Esophagus squamous epithelium (tissue), 5 donors: ENCODE results near the gene AAMP. TPM values are rescaled to one million over a fixed set of nuclear protein-coding genes. Genes with fewer than 3 reads are reported as not detected.

Source experiments
- DNase-seq: peaks from one replicate; lab custom pipeline; 2025; lab: John Stamatoyannopoulos, UW
- H3K27ac ChIP-seq, 4 donors: fragments of 200-600 bp; sonication (generic); one replicate each; pipeline ENCODE4 v1.5.1; 2016 to 2019; ENCODE audit warnings: mild to moderate bottlenecking in 1 of 4
- H3K27me3 ChIP-seq, 4 donors: fragments of 200-600 bp; sonication (generic); 1 replicate in 3 of 4; 2 replicates in 1 of 4; pipeline versions ENCODE4 v1.5.1 to v1.6.0; 2017 to 2021; ENCODE audit warnings: antibody characterized with exemption in 1 of 4
- H3K36me3 ChIP-seq, 3 donors: fragments of 200-600 bp; sonication (generic); one replicate each; pipeline ENCODE4 v1.5.1; 2016 to 2019
- H3K4me1 ChIP-seq, 3 donors: fragments of 200-600 bp; sonication (generic); one replicate each; pipeline ENCODE4 v1.5.1; 2017 to 2019
- H3K4me3 ChIP-seq, 4 donors: fragments of 200-600 bp; sonication (generic); 1 replicate in 3 of 4; 2 replicates in 1 of 4; pipeline ENCODE4 v1.5.1; 2016 to 2019; ENCODE audit warnings: mild to moderate bottlenecking in 2 of 4, moderate library complexity in 1 of 4
- H3K9me3 ChIP-seq, 3 donors: fragments of 200-600 bp; sonication (generic); one replicate each; pipeline ENCODE4 v1.5.1; 2016 to 2019
- CTCF ChIP-seq, 6 experiments: fragments of 450-650 bp in 4 of 6; fragments of 200-600 bp in 2 of 6; sonication (generic) in 2 of 6; IDR thresholded peaks; one replicate each; pipeline ENCODE4 v1.5.1; 2016 to 2019; ENCODE audit warnings: antibody characterized with exemption in 6 of 6, mild to moderate bottlenecking in 4 of 6, moderate library complexity in 4 of 6
- POLR2A ChIP-seq, 4 donors: fragments of 450-650 bp; IDR thresholded peaks; one replicate each; pipeline ENCODE4 v1.6.1; 2017; ENCODE audit warnings: antibody characterized with exemption in 4 of 4, mild to moderate bottlenecking in 4 of 4, moderate library complexity in 3 of 4
- WGBS, 2 donors: methylation state at CpG; one replicate each; pipeline ENCODE4 v1.1.5; 2018; 5-methylcytosine and 5-hydroxymethylcytosine counted together
- intact Hi-C: fragments of 100-400 bp; cut with DNase I; formaldehyde crosslinking; loops from one replicate; pipeline ENCODE4 v1.15.0; 2022
- total RNA-seq, 4 donors: library from RNA; depleted of rRNA; stranded (reverse); fragments of >200 nt; gene quantifications; one replicate each; pipeline ENCODE4 v1.1.0, GENCODE V29; 2016
- donor health status: DM: yes; HTN: yes; CAD: no.

AAMP gene
- total RNA-seq, 4 donors from 2014 or later, result 97.9 to 136 (median 118) TPM

DNA sequence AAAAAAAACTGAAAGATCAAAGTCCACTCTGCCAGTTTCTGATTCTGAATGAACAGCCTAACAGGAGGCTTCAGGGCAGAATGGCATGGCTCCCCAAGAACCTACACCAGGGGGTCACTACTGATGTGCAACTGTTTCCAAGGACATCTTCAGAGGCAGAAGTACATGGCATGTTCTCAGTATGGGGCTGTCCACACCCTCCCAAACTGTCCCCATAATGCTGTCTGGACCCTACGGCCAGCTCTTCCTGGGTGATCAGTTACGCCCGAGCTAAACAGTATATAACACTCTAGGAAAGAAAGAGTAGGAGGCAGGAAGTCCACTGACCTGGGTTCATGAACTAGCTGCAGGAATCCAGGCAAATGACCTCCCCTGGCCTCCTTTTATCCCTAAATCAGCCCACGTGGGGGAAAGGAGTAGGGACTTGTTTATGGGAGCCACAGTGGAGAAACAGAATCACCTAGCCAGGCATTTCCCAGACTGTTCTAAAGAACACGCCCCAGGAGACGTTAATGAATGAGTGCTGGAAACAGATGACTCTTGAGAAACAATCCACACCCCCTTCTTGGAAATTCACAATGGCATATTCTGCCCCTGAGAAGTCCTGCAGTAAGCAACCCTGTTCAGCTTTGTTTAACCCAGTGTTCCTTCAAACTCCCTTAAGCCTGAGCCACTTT lies 19.8 kb upstream of the AAMP start:
- TF ChIP-seq POLR2A (IDR thresholded peaks at IDR 0.05) (peak in 2 of 4 donors; percentile 39 to 46), CTCF (IDR thresholded peaks at IDR 0.05) (peak in 1 of 6 experiments; percentile 1)
- 8 to 23% methylated on average over 6 of the region's 6 CpGs for WGBS, 2 donors
- H3K4me3 ChIP-seq, result peak overlapping the region; percentile 65 to 93 (median 79)
- H3K27ac ChIP-seq, result peak overlapping the region; percentile 94 to 99 (median 98)
- no peak for DNase-seq
- H3K27me3 ChIP-seq, result no peaks in the 10 kb centered on the region
- peaks cover 64 to 93% (median 84%) of the 10 kb centered on the region in 3 donors for H3K4me1 ChIP-seq
- H3K36me3 ChIP-seq, result no peaks in the 10 kb centered on the region
- H3K9me3 ChIP-seq, result no peaks in the 10 kb centered on the region
- intact Hi-C loops, result loop anchor here (5.0 kb wide), 1 partner anchor 108 kb away; the partner anchor contains the start of gene CTDSP1

DNA sequence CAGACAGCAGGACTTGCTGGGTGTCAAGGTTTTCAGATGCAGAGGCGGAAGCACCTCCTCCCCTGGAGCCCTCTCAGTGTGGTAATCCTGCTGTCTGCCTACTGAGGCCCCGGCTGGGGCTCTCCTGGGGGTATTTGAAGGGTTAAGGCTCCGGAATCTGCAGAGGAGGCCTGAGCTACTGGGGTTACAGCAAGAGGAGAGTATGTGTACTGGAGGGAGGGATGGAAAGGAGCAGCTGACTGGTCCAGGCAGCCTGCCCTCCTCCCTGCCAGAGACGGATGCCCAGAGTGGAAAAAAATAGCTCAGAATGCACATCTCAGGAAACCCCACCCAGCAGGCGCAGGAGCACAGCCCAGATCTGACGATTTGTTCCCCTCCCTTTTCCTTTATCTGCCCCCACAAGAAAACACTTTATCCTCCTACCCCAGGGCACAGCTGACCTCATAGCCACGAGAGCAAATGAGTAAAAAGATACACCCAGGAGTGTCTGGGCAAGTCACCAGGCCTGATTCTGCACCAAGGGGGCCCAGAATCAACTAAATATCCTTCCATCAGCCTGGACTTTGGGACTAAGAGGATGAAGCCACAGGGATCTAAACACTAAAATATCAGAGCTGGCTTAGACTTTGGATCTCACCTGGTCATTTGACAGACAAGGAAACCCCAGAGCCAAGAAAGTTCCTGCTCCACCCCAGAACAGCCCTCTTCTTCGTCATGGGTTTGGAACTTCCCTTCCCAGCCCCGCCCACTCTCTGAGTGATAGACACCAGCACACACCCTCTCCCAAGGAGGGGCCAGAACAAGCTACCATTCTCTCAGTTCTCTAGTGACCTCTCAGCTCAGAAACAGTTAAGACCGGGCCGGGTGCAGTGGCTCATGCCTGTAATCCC lies 16.9 kb upstream of the AAMP start:
- DNase-seq, result peak; percentile 60
- Histone ChIP-seq H3K4me1 (peaks cover 74 to 98% (median 94%) of the 10 kb centered on the region in 3 donors), H3K9me3 (no peaks in the 10 kb centered on the region), H3K36me3 (peaks cover 0 to 15% (median 6%) of the 10 kb centered on the region in 3 donors), H3K27me3 (no peaks in the 10 kb centered on the region), H3K4me3 (peak overlapping the region; percentile 22 to 64 (median 46)), H3K27ac (peak overlapping the region; percentile 94 to 98 (median 98))
- intact Hi-C loops, result no loop called here
- TF ChIP-seq CTCF (IDR thresholded peaks at IDR 0.05), result peak in 1 of 6 experiments; percentile 5
- TF ChIP-seq POLR2A (IDR thresholded peaks at IDR 0.05), result peak in 3 of 4 donors; percentile 30 to 63 (median 57)
- 0% methylated on average over 5 to 6 of the region's 11 CpGs for WGBS, 2 donors

DNA sequence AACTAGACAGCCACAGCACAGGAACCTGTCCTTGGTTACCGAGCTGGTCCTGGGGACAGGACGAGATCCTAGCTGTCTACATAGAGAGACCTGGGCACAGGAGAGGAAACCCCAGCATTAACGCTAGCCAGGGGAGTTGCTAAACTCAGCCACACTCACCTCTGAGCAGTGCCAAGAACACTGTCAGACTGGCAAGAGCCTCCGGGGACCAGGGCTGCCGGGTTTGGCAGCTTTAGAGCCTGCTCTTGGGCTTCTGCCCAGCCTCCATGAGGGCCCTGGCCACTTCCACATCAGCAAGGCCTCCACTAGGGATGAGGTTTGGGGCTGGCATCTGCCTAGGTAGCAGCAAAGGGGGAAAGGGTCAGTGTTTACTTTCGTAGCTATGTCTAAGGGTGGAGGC lies 15.7 kb upstream of the AAMP start:
- H3K27me3 ChIP-seq, result no peaks in the 10 kb centered on the region
- no peaks in the 10 kb centered on the region for H3K9me3 ChIP-seq
- H3K4me1 ChIP-seq, result peaks cover 80 to 99% (median 93%) of the 10 kb centered on the region in 3 donors
- WGBS, 2 donors, result 3 to 14% methylated on average over 1 to 3 of the region's 6 CpGs
- TF ChIP-seq POLR2A (IDR thresholded peaks at IDR 0.05) (peak in 1 of 4 donors; percentile 19), CTCF (IDR thresholded peaks at IDR 0.05) (peak in 1 of 6 experiments; percentile 5)
- peak overlapping the region in 3 of 4 donors; percentile 44 to 64 (median 49) for H3K4me3 ChIP-seq
- DNase-seq, result no peak
- intact Hi-C loops, result no loop called here
- H3K27ac ChIP-seq, result peak overlapping the region; percentile 94 to 98 (median 98)
- H3K36me3 ChIP-seq, result peaks cover 11 to 27% (median 12%) of the 10 kb centered on the region in 3 donors

- peaks cover 74 to 99% (median 80%) of the 10 kb centered on the region in 3 donors for H3K4me1 ChIP-seq
- intact Hi-C loops, result no loop called here
- peaks cover 24 to 41% (median 25%) of the 10 kb centered on the region in 3 donors for H3K36me3 ChIP-seq
- H3K9me3 ChIP-seq, result no peaks in the 10 kb centered on the region
- DNase-seq, result no peak
- H3K27me3 ChIP-seq, result no peaks in the 10 kb centered on the region
- 29 to 31% methylated on average over 16 of the region's 16 CpGs for WGBS, 2 donors
- peak overlapping the region in 3 of 4 donors; percentile 21 to 50 (median 25) for H3K4me3 ChIP-seq
- peak overlapping the region; percentile 94 to 98 (median 98) for H3K27ac ChIP-seq
- TF ChIP-seq CTCF (IDR thresholded peaks at IDR 0.05) (no peak), POLR2A (IDR thresholded peaks at IDR 0.05) (no peak)
Measured at GRCh38 chr2:218284106-218284811, 14.3 kb upstream of the AAMP start.
